Activated CD4-positive, alpha-beta memory T cell treated with anti-CD3 and anti-CD28 coated beads, Interleukin-2, amount 10 ng/mL, durations not matched to agents 7 days and 5 days (primary cell): ENCODE data around the gene BSCL2. TPM values are rescaled to one million over a fixed set of nuclear protein-coding genes. Genes with fewer than 3 reads are reported as not detected.
"Not testable (repeated sequence)": the region's sequence is repeated elsewhere in the genome, so short reads cannot be mapped to it uniquely, and the experiment has no call there.

Source experiments
- CTCF ChIA-PET: fragments of 350-600 bp; sonication (Branson Sonifier 250); formaldehyde crosslinking; loops from one replicate; lab custom pipeline; 2021; ENCODE audit warnings: antibody characterized with exemption, inconsistent platforms; lab: Charles Lee
- POLR2A ChIA-PET: fragments of 350-600 bp; sonication (Branson Sonifier 250); formaldehyde crosslinking; loops from one replicate; lab custom pipeline; 2021; ENCODE audit warnings: antibody characterized with exemption; lab: Charles Lee
- DNase-seq: peaks from one replicate; pipeline ENCODE4 v3.0.0-alpha.2; 2020
- H3K27ac Mint-ChIP-seq: one replicate; pipeline ENCODE4 v1.8.0; 2021; ENCODE audit warnings: mild to moderate bottlenecking, mixed read lengths
- H3K27me3 Mint-ChIP-seq: one replicate; pipeline ENCODE4 v1.8.0; 2021; ENCODE audit warnings: mixed read lengths
- H3K36me3 Mint-ChIP-seq: one replicate; pipeline ENCODE4 v1.8.0; 2021; ENCODE audit warnings: low read depth, mixed read lengths
- H3K4me1 Mint-ChIP-seq: one replicate; pipeline ENCODE4 v1.8.0; 2021; ENCODE audit warnings: mixed read lengths
- H3K4me3 Mint-ChIP-seq: one replicate; pipeline ENCODE4 v1.8.0; 2021; ENCODE audit warnings: mild to moderate bottlenecking, mixed read lengths
- H3K9me3 Mint-ChIP-seq: one replicate; pipeline ENCODE4 v1.8.0; 2021; ENCODE audit warnings: mixed read lengths
- total RNA-seq, 2 experiments: library from RNA; stranded (reverse); gene quantifications; one replicate each; pipeline ENCODE4 v1.2.3, GENCODE V29; 2021

The BSCL2 gene
- total RNA-seq, 2 experiments from 2014 or later: 24.2 to 28.9 TPM

DNA sequence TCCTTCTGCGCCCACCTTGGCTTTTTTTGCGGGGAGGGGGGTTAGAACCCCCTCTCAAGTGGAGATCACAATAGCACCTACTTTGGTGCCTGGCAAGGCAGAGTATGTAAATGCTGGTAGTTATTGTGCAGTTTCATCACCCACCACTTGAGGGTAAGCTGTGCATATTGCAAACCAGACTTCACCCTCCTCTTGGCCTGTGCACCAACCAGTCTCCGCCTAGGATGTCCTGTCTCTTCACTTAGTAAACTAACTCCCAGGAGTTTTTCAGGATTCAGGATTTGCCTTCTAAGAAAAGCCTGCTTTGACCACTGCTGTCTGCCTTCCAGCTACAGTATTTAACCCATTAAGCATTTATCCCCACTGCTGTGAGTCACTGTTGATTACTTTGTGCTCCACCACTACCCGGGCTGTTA, 26.4 kb downstream of the BSCL2 start:
- Mint-ChIP-seq H3K4me3 (peak overlapping the region; percentile 58), H3K27me3 (no peaks in the 10 kb centered on the region), H3K27ac (peak overlapping the region; percentile 69), H3K36me3 (peaks cover 23% of the 10 kb centered on the region), H3K4me1 (peaks cover 37% of the 10 kb centered on the region), H3K9me3 (no peaks in the 10 kb centered on the region)
- ChIA-PET CTCF (interaction anchor here (0.5 to 3.6 kb wide), 26 partner anchors 9 to 298 kb away, joined by 3 to 32 read pairs (median 4); partner anchors contain the start of genes C11orf98, CSKMT, EEF1G and LBHD1), POLR2A (interaction anchor here (0.5 to 6.6 kb wide), 18 partner anchors 9 to 1451 kb away, joined by 3 to 105 read pairs (median 4); partner anchors contain the start of genes B3GAT3, C11orf98, CSKMT and HNRNPUL2)
- peak; percentile 51 for DNase-seq

DNA sequence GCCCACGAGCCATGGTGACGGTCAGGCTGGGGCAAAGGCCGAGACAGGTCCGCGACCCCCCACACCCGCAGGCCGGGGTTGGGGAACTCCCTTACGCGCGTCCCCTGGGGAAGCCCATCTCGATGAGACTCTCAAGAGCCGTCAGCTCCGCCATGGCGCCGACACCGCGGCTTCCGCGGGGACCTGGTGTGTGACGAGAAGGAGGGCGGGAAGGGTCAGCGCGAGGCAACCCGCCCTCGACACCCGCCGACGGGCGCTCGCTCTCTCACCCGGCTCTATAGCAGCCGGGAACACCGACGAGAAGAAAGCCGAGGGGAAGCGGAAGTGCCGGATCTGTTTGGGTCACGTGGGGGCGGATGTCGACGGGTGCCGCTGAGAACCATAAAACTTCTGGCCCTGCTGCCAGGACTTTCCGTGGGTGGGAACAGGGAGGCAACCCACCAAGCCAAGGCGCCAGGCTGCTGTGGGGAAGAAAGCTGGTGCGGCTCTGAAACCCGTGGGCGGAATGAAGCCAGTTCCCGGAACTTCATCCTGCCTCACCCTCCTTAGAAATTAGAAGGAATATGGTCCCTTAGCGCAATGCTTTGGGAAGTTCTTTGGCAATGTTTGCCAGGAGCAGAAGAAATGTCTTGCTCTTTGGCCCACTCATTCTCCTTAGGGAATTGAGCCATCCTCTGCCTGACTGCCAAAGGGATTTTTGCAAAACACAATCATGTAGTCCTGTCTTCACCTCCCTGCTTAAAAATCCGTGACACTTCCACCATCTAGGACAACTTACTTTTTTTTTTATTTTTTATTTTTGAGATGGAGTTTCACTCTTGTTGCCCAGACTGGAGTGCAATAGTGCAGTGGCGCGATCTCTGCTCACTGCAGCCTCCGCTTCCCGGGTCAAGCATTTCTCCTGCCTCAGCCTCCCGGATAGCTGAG, 28.2 kb downstream of the BSCL2 start, which contains the start of gene UBXN1:
Gene UBXN1, minus strand, starts transcription at position 304 of the 927 bp plus-strand sequence. Its CDS starts 150 bp downstream, at position 154.
- Mint-ChIP-seq H3K27ac (peak within 1 kb of the TSS; percentile 78), H3K9me3 (no peaks in the 10 kb centered on the region), H3K27me3 (no peaks in the 10 kb centered on the region), H3K36me3 (peaks cover 30% of the 10 kb centered on the region), H3K4me1 (peaks cover 40% of the 10 kb centered on the region), H3K4me3 (peak within 1 kb of the TSS; percentile 88)
- DNase-seq: peak; percentile 87
- ChIA-PET CTCF (interaction anchor here (0.5 to 3.6 kb wide), 5 partner anchors 7 to 51 kb away, joined by 3 to 32 read pairs (median 3); partner anchors contain the start of genes HNRNPUL2, LBHD1 and UQCC3), POLR2A (interaction anchor here (0.8 to 6.6 kb wide), 18 partner anchors 7 to 203 kb away, joined by 3 to 105 read pairs (median 5); partner anchors contain the start of genes BSCL2, C11orf98, CSKMT and EEF1G)

DNA sequence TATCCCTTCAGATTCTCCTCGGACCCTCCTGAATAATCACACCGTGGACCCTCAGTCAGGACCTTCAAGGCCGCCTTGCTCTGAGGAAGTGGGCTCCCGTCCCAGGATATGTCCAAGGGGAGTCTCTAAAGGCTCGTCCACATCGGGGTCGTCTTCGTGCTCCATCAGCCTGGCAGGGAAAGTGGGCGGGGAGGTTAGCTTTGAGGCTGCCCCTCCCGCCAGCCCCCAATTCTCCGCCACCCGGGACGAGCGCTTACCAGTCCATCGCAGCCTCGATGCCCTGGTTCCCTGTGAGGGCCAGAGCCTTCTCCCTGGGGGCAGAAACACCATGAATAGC, 28.8 kb downstream of the BSCL2 start:
- Mint-ChIP-seq H3K4me3 (peak overlapping the region; percentile 88), H3K36me3 (peaks cover 34% of the 10 kb centered on the region), H3K27ac (peak overlapping the region; percentile 78), H3K9me3 (no peaks in the 10 kb centered on the region), H3K27me3 (no peaks in the 10 kb centered on the region), H3K4me1 (peaks cover 44% of the 10 kb centered on the region)
- ChIA-PET POLR2A (interaction anchor here (0.8 to 6.6 kb wide), 9 partner anchors 9 to 204 kb away, joined by 3 to 105 read pairs (median 5); partner anchors contain the start of genes C11orf98, CSKMT, EEF1G and INTS5), CTCF (interaction anchor here (3.6 kb wide), 1 partner anchor 16 kb away, joined by 32 read pairs; no protein-coding TSS in a partner anchor)
- no peak for DNase-seq

DNA sequence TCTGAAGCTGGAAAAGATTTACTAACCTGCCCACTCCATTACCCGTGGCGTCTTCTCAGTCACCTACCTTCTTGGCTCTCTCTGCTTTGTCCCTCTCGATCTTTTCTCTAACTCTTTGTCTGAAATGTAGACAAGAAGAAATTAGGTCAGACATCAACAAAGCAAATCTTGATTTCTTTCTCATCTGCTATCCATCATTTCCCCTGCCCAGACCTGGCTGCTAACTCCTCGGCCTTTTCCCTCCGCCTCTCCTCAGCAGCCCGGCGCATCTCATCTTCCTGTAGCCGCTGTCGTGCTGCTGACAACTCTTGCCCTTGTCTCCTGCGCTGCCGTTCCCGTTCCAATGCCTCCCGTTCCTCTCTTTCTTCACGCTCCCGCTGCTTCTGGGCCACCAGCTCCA, 29.5 kb downstream of the BSCL2 start:
- Mint-ChIP-seq H3K36me3 (peaks cover 37% of the 10 kb centered on the region), H3K9me3 (no peaks in the 10 kb centered on the region), H3K27ac (peak overlapping the region; percentile 78), H3K4me3 (peak overlapping the region; percentile 88), H3K4me1 (peaks cover 51% of the 10 kb centered on the region), H3K27me3 (no peaks in the 10 kb centered on the region)
- ChIA-PET POLR2A (interaction anchor here (1.0 to 6.6 kb wide), 6 partner anchors 8 to 179 kb away, joined by 3 to 105 read pairs (median 6); partner anchors contain the start of genes C11orf98, CSKMT, EEF1G and TUT1), CTCF (interaction anchor here (0.8 to 1.7 kb wide), 4 partner anchors 13 to 86 kb away, joined by 3 to 7 read pairs (median 4); partner anchors contain the start of genes C11orf98, CSKMT, EML3 and TUT1)
- DNase-seq: no peak

DNA sequence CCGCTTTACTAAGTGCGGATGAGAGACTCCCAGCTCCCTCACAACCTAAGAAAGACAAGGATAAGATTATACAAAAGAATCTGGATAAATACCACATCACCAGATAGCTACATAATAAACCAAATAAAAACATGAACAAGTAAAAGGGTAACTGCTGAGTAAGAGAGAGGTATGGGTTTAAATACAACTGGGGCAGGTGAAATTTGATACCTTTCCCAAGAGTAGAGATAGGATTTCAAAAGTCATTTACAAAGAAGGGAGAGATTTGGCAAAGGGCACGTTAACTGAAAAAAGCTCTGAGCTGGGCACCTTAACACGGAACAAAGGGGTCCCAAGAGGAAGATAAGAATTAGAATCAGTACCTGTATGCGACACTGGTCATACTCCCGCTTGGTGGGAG, 30.1 kb downstream of the BSCL2 start:
- Mint-ChIP-seq H3K36me3 (peaks cover 37% of the 10 kb centered on the region), H3K27ac (no peak overlapping the region), H3K9me3 (no peaks in the 10 kb centered on the region), H3K4me1 (peaks cover 57% of the 10 kb centered on the region), H3K4me3 (peak overlapping the region; percentile 40), H3K27me3 (no peaks in the 10 kb centered on the region)
- no peak for DNase-seq
- POLR2A ChIA-PET: interaction anchor here (1.3 to 6.6 kb wide), 6 partner anchors 11 to 179 kb away, joined by 3 to 105 read pairs (median 6); partner anchors contain the start of genes C11orf98, CSKMT, EEF1G and TUT1
- CTCF ChIA-PET: interaction anchor here (0.8 to 1.7 kb wide), 4 partner anchors 12 to 86 kb away, joined by 3 to 7 read pairs (median 4); partner anchors contain the start of genes C11orf98, CSKMT, EML3 and TUT1

DNA sequence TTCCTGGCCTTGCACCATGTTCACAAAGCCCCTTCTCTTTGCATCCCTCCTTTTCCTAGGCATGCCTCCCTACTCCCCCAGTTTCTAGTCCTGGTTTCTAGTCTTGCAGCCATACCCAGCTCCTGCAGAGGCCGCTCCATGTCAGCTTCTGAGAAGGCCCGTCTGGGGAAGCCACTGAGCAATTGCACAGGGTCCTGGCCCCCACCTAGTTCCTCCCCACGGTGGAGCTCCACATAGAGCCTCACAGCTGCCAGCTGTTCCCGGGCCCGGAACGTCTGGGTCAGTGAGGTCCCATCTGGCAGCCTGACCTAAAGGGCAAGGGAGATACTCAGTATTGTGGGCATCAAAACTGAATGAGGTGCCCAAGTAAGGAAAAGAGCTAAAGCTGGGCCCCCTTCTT, 30.5 kb downstream of the BSCL2 start:
- H3K4me3 Mint-ChIP-seq: peak overlapping the region; percentile 40
- DNase-seq: no peak
- POLR2A ChIA-PET: interaction anchor here (1.3 to 6.6 kb wide), 6 partner anchors 11 to 180 kb away, joined by 3 to 105 read pairs (median 6); partner anchors contain the start of genes C11orf98, CSKMT, EEF1G and TUT1
- H3K27ac Mint-ChIP-seq: no peak overlapping the region
- no peaks in the 10 kb centered on the region for H3K9me3 Mint-ChIP-seq
- CTCF ChIA-PET: interaction anchor here (0.8 to 1.7 kb wide), 4 partner anchors 12 to 85 kb away, joined by 3 to 7 read pairs (median 4); partner anchors contain the start of genes C11orf98, CSKMT, EML3 and TUT1
- H3K4me1 Mint-ChIP-seq: peaks cover 58% of the 10 kb centered on the region
- no peaks in the 10 kb centered on the region for H3K27me3 Mint-ChIP-seq
- peaks cover 39% of the 10 kb centered on the region for H3K36me3 Mint-ChIP-seq

DNA sequence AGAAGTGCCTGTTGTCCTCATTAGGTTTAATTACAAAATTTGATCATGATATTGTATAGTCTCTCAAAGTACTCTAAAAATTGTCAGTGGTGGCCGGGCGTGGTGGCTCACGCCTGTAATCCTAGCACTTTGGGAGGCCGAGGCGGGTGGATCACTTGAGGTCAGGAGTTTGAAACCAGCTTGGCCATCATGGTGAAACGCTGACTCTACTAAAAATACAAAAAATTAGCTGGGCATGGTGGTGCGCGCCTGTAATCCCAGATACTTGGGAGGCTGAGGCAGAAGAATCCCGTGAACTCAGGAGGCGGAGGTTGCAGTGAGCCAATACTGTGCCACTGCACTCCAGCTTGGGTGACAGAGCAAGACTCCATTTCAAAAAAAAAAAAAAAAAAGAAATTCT, 31.8 kb downstream of the BSCL2 start:
- H3K27me3 Mint-ChIP-seq, H3K9me3 Mint-ChIP-seq, H3K27ac Mint-ChIP-seq, DNase-seq, H3K4me3 Mint-ChIP-seq: not testable (repeated sequence)
- ChIA-PET POLR2A (interaction anchor here (2.1 to 6.6 kb wide), 3 partner anchors 10 to 84 kb away, joined by 6 to 105 read pairs (median 12); partner anchors contain the start of genes B3GAT3, C11orf98, CSKMT and TUT1), CTCF (interaction anchor here (0.7 to 1.0 kb wide), 2 partner anchors 20 to 84 kb away, joined by 4 to 8 read pairs; partner anchors contain the start of gene TUT1)
- peaks cover 48% of the 10 kb centered on the region for H3K36me3 Mint-ChIP-seq
- peaks cover 57% of the 10 kb centered on the region for H3K4me1 Mint-ChIP-seq

DNA sequence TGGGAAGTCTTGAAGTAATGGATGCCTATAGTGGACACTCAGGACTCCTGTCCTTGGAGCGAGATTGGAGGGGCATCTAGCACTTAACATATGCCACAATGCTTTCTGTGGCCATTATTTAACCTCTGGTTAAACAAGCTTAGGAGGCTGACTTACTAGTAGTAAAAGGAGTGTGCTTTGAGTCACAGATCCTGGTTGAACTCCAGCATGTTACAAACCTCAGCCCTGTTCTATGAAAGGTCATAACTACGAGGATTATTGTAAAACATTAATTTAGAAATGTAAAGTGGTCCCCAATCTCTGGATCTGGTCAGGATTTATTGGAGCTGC, 34.1 kb downstream of the BSCL2 start:
- peak overlapping the region; percentile 91 for H3K4me3 Mint-ChIP-seq
- peaks cover 69% of the 10 kb centered on the region for H3K4me1 Mint-ChIP-seq
- no peaks in the 10 kb centered on the region for H3K27me3 Mint-ChIP-seq
- CTCF ChIA-PET: interaction anchor here (0.8 to 2.6 kb wide), 4 partner anchors 21 to 280 kb away, joined by 4 to 13 read pairs (median 6); no protein-coding TSS in a partner anchor
- no peaks in the 10 kb centered on the region for H3K9me3 Mint-ChIP-seq
- no peak for DNase-seq
- POLR2A ChIA-PET: interaction anchor here (0.6 to 9.6 kb wide), 13 partner anchors 8 to 706 kb away, joined by 3 to 73 read pairs (median 20); partner anchors contain the start of genes B3GAT3, BSCL2, C11orf98 and CSKMT
- H3K27ac Mint-ChIP-seq: peak overlapping the region; percentile 91
- H3K36me3 Mint-ChIP-seq: peaks cover 53% of the 10 kb centered on the region

DNA sequence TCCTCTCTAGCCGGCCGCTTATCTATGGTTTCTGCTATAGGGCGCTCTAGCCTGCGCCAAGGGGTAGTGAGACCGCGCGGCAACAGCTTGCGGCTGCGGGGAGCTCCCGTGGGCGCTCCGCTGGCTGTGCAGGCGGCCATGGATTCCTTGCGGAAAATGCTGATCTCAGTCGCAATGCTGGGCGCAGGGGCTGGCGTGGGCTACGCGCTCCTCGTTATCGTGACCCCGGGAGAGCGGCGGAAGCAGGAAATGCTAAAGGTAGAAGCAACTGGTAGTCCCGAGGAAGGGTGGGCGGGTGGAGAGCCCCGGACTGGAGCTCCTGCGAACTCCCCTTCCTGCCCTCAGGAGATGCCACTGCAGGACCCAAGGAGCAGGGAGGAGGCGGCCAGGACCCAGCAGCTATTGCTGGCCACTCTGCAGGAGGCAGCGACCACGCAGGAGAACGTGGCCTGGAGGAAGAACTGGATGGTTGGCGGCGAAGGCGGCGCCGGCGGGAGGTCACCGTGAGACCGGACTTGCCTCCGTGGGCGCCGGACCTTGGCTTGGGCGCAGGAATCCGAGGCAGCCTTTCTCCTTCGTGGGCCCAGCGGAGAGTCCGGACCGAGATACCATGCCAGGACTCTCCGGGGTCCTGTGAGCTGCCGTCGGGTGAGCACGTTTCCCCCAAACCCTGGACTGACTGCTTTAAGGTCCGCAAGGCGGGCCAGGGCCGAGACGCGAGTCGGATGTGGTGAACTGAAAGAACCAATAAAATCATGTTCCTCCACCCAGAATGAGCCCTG, 35.4 kb downstream of the BSCL2 start, which contains the start of the genes LBHD1 and UQCC3:
Gene LBHD1, minus strand, starts transcription at position 660 of the 782 bp plus-strand sequence. CDS start 2,236 bp downstream, outside the sequence.
Gene UQCC3, plus strand, starts transcription at position 66 of the 782 bp plus-strand sequence. Its CDS starts 73 bp downstream, at position 139.
- H3K9me3 Mint-ChIP-seq: no peaks in the 10 kb centered on the region
- H3K4me1 Mint-ChIP-seq: peaks cover 68% of the 10 kb centered on the region
- H3K27ac Mint-ChIP-seq: peak within 1 kb of the TSS; percentile 91
- peaks cover 53% of the 10 kb centered on the region for H3K36me3 Mint-ChIP-seq
- peak within 1 kb of the TSS; percentile 91 for H3K4me3 Mint-ChIP-seq
- no peaks in the 10 kb centered on the region for H3K27me3 Mint-ChIP-seq
- ChIA-PET CTCF (interaction anchor here (0.7 to 2.6 kb wide), 14 partner anchors 8 to 277 kb away, joined by 3 to 13 read pairs (median 4); partner anchors contain the start of genes EEF1G and TUT1), POLR2A (interaction anchor here (0.7 to 9.6 kb wide), 39 partner anchors 9 to 210 kb away, joined by 3 to 73 read pairs (median 7); partner anchors contain the start of genes AHNAK, B3GAT3, BSCL2 and EEF1G)
- peak; percentile 91 for DNase-seq

DNA sequence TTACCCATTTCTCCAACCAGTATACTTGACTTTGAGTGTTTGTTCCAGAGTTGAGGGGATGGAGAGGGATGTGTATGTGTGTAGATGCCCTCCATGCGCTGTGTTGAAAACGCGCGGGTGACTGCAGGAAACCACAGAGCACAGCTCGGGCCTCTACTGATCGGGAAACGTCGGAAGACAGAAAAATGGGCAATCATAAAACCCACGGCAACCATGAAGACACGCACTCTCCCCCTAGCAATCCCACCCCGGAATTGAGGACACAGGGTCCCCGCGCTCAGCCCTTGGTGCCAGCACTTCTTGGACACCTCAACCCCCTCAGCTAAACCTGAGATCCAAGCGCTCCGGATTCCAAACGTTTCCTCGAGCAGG, 36.0 kb downstream of the BSCL2 start:
- Mint-ChIP-seq H3K27me3 (no peaks in the 10 kb centered on the region), H3K9me3 (no peaks in the 10 kb centered on the region), H3K27ac (peak overlapping the region; percentile 91), H3K36me3 (peaks cover 53% of the 10 kb centered on the region), H3K4me1 (peaks cover 68% of the 10 kb centered on the region), H3K4me3 (peak overlapping the region; percentile 91)
- no peak for DNase-seq
- CTCF ChIA-PET: interaction anchor here (1.0 to 2.6 kb wide), 12 partner anchors 8 to 277 kb away, joined by 3 to 13 read pairs (median 4); partner anchors contain the start of genes EEF1G, SLC3A2 and TUT1
- POLR2A ChIA-PET: interaction anchor here (0.7 to 9.6 kb wide), 35 partner anchors 8 to 210 kb away, joined by 3 to 73 read pairs (median 8); partner anchors contain the start of genes B3GAT3, BSCL2, EEF1G and GANAB
